MCF 10A (cell line): ENCODE results near the gene UBQLN4. TPM values are rescaled to one million over a fixed set of nuclear protein-coding genes. Genes with fewer than 3 reads are reported as not detected.

Experiments
- BruUV-seq: library from RNA; stranded (reverse); fragments of 400-500 nt; replicated peaks from 2 replicates; lab custom pipeline; 2021; lab: Mats Ljungman, UMichigan
- CTCF ChIA-PET: fragments of 300-600 bp; sonication (Branson Sonifier 250); formaldehyde crosslinking; extraction: SDS; loops from one replicate; lab custom pipeline; 2021; ENCODE audit warnings: antibody characterized with exemption, inconsistent platforms; lab: Yijun Ruan, JAX
- POLR2A ChIA-PET: fragments of 300-600, 350-650 bp; sonication (Branson Sonifier 250); formaldehyde crosslinking; extraction: SDS; loops from one replicate; lab custom pipeline; 2020; ENCODE audit warnings: antibody characterized with exemption, inconsistent platforms; lab: Yijun Ruan, JAX
- DNase-seq: peaks from one replicate; pipeline ENCODE4 v3.0.0-alpha.2; 2018; ENCODE audit not compliant: unreplicated experiment
- H3K27ac Mint-ChIP-seq: one replicate; pipeline ENCODE4 v1.8.0; 2022; ENCODE audit warnings: mild to moderate bottlenecking, low read depth, mixed read lengths; ENCODE audit not compliant: unreplicated experiment
- H3K27me3 Mint-ChIP-seq: one replicate; pipeline ENCODE4 v1.8.0; 2022; ENCODE audit warnings: mixed read lengths; ENCODE audit not compliant: insufficient read depth, unreplicated experiment
- H3K36me3 Mint-ChIP-seq: one replicate; pipeline ENCODE4 v1.8.0; 2022; ENCODE audit warnings: mild to moderate bottlenecking, moderate library complexity, mixed read lengths; ENCODE audit not compliant: insufficient read depth, unreplicated experiment
- H3K4me1 Mint-ChIP-seq: one replicate; pipeline ENCODE4 v1.8.0; 2022; ENCODE audit warnings: mixed read lengths; ENCODE audit not compliant: insufficient read depth, unreplicated experiment
- H3K4me3 Mint-ChIP-seq: one replicate; pipeline ENCODE4 v1.8.0; 2022; ENCODE audit warnings: mild to moderate bottlenecking, moderate library complexity, mixed read lengths; ENCODE audit not compliant: unreplicated experiment
- H3K9me3 Mint-ChIP-seq: one replicate; pipeline ENCODE4 v1.8.0; 2022; ENCODE audit warnings: mixed read lengths; ENCODE audit not compliant: unreplicated experiment
- intact Hi-C: fragments of 100-400 bp; cut with micrococcal nuclease; formaldehyde crosslinking; loops from 2 replicates; pipeline ENCODE4 v1.14.1; 2022
- total RNA-seq: library from RNA; stranded (reverse); gene quantifications from 2 replicates; pipeline ENCODE4 v1.2.3, GENCODE V29; 2022
- TF ChIP-seq, protein P1 (sequence below): fragments of 200-600 bp; IDR thresholded peaks from one replicate; pipeline ENCODE4 v1.8.0; 2022; ENCODE audit warnings: antibody characterized with exemption, mild to moderate bottlenecking; ENCODE audit not compliant: unreplicated experiment

The UBQLN4 gene
- total RNA-seq, 1 experiment from 2014 or later, result 49.0 TPM

- TF ChIP-seq, protein P1, sequence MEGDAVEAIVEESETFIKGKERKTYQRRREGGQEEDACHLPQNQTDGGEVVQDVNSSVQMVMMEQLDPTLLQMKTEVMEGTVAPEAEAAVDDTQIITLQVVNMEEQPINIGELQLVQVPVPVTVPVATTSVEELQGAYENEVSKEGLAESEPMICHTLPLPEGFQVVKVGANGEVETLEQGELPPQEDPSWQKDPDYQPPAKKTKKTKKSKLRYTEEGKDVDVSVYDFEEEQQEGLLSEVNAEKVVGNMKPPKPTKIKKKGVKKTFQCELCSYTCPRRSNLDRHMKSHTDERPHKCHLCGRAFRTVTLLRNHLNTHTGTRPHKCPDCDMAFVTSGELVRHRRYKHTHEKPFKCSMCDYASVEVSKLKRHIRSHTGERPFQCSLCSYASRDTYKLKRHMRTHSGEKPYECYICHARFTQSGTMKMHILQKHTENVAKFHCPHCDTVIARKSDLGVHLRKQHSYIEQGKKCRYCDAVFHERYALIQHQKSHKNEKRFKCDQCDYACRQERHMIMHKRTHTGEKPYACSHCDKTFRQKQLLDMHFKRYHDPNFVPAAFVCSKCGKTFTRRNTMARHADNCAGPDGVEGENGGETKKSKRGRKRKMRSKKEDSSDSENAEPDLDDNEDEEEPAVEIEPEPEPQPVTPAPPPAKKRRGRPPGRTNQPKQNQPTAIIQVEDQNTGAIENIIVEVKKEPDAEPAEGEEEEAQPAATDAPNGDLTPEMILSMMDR, result no peak
- no peaks in the 10 kb centered on the region for H3K27me3 Mint-ChIP-seq
- no peaks in the 10 kb centered on the region for H3K9me3 Mint-ChIP-seq
- ChIA-PET POLR2A (interaction anchor here (0.6 to 28.2 kb wide), 9 partner anchors 9 to 206 kb away, joined by 3 to 960 read pairs (median 3); partner anchors contain the start of genes LMNA and PMF1), CTCF (interaction anchor here (0.7 to 26.9 kb wide), 16 partner anchors 5 to 237 kb away, joined by 3 to 1892 read pairs (median 4); partner anchors contain the start of genes LMNA and SEMA4A)
- intact Hi-C loops, result no loop called here
- DNase-seq, result no peak
- no TSS peak for BruUV-seq
- H3K4me1 Mint-ChIP-seq, result peaks cover 36% of the 10 kb centered on the region
- no peak overlapping the region for H3K27ac Mint-ChIP-seq
- H3K36me3 Mint-ChIP-seq, result no peaks in the 10 kb centered on the region
- no peak overlapping the region for H3K4me3 Mint-ChIP-seq
Measured at GRCh38 chr1:156097499-156098178, 44.0 kb upstream of the UBQLN4 start.

- Mint-ChIP-seq H3K27ac (peak overlapping the region; percentile 82), H3K27me3 (no peaks in the 10 kb centered on the region), H3K36me3 (no peaks in the 10 kb centered on the region), H3K4me1 (peaks cover 35% of the 10 kb centered on the region), H3K9me3 (no peaks in the 10 kb centered on the region), H3K4me3 (no peak overlapping the region)
- TF ChIP-seq, protein P1, result peak; percentile 99
- ChIA-PET POLR2A (interaction anchor here (0.6 to 28.2 kb wide), 13 partner anchors 9 to 207 kb away, joined by 3 to 960 read pairs (median 3); partner anchors contain the start of genes LMNA, PMF1, SLC25A44 and SMG5), CTCF (interaction anchor here (0.5 to 26.9 kb wide), 45 partner anchors 6 to 562 kb away, joined by 3 to 1892 read pairs (median 4); partner anchors contain the start of genes LMNA, PMF1, SEMA4A and TMEM79)
- peak; percentile 89 for DNase-seq
- no TSS peak for BruUV-seq
- intact Hi-C loops, result loop anchor here (1.0 kb wide), 2 partner anchors 33 to 49 kb away; no protein-coding TSS in a partner anchor
Measured at GRCh38 chr1:156096640-156097391, 43.2 kb upstream of the UBQLN4 start.

- no peaks in the 10 kb centered on the region for H3K9me3 Mint-ChIP-seq
- intact Hi-C loops, result loop anchor here (1.0 kb wide), 2 partner anchors 34 to 50 kb away; no protein-coding TSS in a partner anchor
- no peaks in the 10 kb centered on the region for H3K27me3 Mint-ChIP-seq
- POLR2A ChIA-PET, result interaction anchor here (0.6 to 28.2 kb wide), 13 partner anchors 10 to 186 kb away, joined by 3 to 960 read pairs (median 5); partner anchors contain the start of genes LMNA, PMF1, SLC25A44 and SMG5
- CTCF ChIA-PET, result interaction anchor here (0.5 to 26.9 kb wide), 42 partner anchors 5 to 563 kb away, joined by 3 to 1892 read pairs (median 4); partner anchors contain the start of genes LMNA, PMF1, SEMA4A and SLC25A44
- H3K27ac Mint-ChIP-seq, result no peak overlapping the region
- H3K4me1 Mint-ChIP-seq, result peaks cover 26% of the 10 kb centered on the region
- DNase-seq, result no peak
- BruUV-seq, result no TSS peak
- H3K36me3 Mint-ChIP-seq, result no peaks in the 10 kb centered on the region
- TF ChIP-seq, protein P1, result no peak
- H3K4me3 Mint-ChIP-seq, result no peak overlapping the region
Measured at GRCh38 chr1:156095906-156096508, 42.4 kb upstream of the UBQLN4 start.
